ENCODE results near the gene CCDC71L.

Gene CCDC71L

GRCh38 chr7:106671160-106671559, 10.2 kb upstream of the CCDC71L start:
- no peaks in the 10 kb centered on the region for H3K9me3 ChIP-seq (ENCODE audit: insufficient read depth, low read length)
- no peak overlapping the region for H3K4me2 ChIP-seq (ENCODE audit: low read length)
- H3K9ac ChIP-seq (ENCODE audit: low read length): no peak overlapping the region
- no peaks in the 10 kb centered on the region for H3K27me3 ChIP-seq (ENCODE audit: low read depth, low read length)
- no peak for TF ChIP-seq EZH2phosphoT487 (IDR thresholded peaks at IDR 0.05; ENCODE audit: low read depth)
- no peak for TF ChIP-seq CTCF (IDR thresholded peaks at IDR 0.05; ENCODE audit: low read depth, low read length)
- H3K36me3 ChIP-seq (replicated peaks; ENCODE audit: low read depth, low read length): no peaks in the 10 kb centered on the region
- no peak overlapping the region for H3K27ac ChIP-seq (ENCODE audit: low read length)
- H3K4me1 ChIP-seq (ENCODE audit: low read length): no peaks in the 10 kb centered on the region
- H4K20me1 ChIP-seq (ENCODE audit: insufficient read depth, low read length): no peaks in the 10 kb centered on the region
- H2AFZ ChIP-seq (ENCODE audit: low read depth, low read length): no peak overlapping the region
- no peak overlapping the region for H3K4me3 ChIP-seq (ENCODE audit: low read length)
- H3K79me2 ChIP-seq (ENCODE audit: low read length): no peaks in the 10 kb centered on the region

DNA sequence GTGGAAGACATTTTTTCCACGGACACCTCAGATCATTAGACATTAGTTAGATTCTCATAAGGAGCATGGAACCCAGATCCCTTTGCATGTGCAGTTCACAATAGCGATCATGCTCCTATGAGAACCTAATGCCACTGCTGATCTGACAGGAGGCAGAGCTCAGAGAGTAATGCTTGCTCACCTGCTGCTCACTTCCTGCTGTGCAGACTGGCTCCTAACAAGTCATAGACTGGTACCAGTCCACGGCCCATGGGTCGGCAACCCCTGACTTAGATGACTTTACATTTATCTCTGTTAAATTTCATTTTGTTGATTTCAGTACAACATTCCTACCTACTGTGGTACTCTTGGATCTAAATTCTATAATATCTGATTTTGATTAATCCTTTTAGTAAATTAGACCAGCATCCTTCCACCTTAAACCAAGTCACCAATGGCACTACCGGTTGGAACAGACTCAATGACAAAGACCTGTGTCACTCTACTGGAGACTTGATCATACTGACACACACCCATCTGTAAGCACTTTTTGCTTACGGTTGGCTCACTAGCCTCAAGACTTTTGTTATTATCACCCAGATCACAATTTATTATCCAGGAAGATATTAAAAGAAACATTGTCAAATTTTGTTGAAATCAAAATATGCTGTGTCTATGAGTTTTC, 8.0 kb upstream of the CCDC71L start:
- no peak overlapping the region for H3K27ac ChIP-seq (ENCODE audit: low read length)
- H3K9ac ChIP-seq (ENCODE audit: low read length): no peak overlapping the region
- H3K4me2 ChIP-seq (ENCODE audit: low read length): no peak overlapping the region
- no peaks in the 10 kb centered on the region for H3K27me3 ChIP-seq (ENCODE audit: low read depth, low read length)
- no peaks in the 10 kb centered on the region for H3K4me1 ChIP-seq (ENCODE audit: low read length)
- no peak overlapping the region for H2AFZ ChIP-seq (ENCODE audit: low read depth, low read length)
- TF ChIP-seq CTCF (IDR thresholded peaks at IDR 0.05; ENCODE audit: low read depth, low read length) (no peak), EZH2phosphoT487 (IDR thresholded peaks at IDR 0.05; ENCODE audit: low read depth) (no peak)
- no peaks in the 10 kb centered on the region for H3K9me3 ChIP-seq (ENCODE audit: insufficient read depth, low read length)
- no peak overlapping the region for H3K4me3 ChIP-seq (ENCODE audit: low read length)
- H3K36me3 ChIP-seq (replicated peaks; ENCODE audit: low read depth, low read length): no peaks in the 10 kb centered on the region
- H3K79me2 ChIP-seq (ENCODE audit: low read length): no peaks in the 10 kb centered on the region
- no peaks in the 10 kb centered on the region for H4K20me1 ChIP-seq (ENCODE audit: insufficient read depth, low read length)

DNA sequence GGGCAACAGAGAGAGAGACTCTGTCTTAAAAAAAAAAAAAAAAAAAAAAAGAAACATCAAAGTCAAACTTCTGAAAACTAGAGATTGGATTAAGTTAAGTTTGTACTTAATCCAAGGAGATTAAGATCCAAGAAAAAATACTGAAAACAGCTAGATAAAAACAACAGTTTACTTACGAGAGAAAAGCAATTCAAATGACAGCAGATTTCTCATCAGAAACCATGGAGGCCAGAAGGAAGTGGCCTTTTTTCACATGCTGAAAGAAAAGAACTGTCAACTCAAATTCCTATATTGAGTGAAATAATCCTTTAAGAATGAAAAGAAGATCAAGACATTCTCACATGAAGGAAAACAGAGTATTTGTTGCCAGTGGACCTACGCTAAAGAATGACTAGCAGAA, 5.4 kb upstream of the CCDC71L start:
- Histone ChIP-seq H3K9ac (ENCODE audit: low read length) (no peak overlapping the region), H3K27ac (ENCODE audit: low read length) (no peak overlapping the region), H4K20me1 (ENCODE audit: insufficient read depth, low read length) (no peaks in the 10 kb centered on the region), H3K4me2 (ENCODE audit: low read length) (no peak overlapping the region), H2AFZ (ENCODE audit: low read depth, low read length) (no peak overlapping the region), H3K79me2 (ENCODE audit: low read length) (no peaks in the 10 kb centered on the region), H3K4me1 (ENCODE audit: low read length) (peaks cover 2% of the 10 kb centered on the region; the same call in 1 of the 2 replicates), H3K4me3 (ENCODE audit: low read length) (no peak overlapping the region), H3K36me3 (replicated peaks; ENCODE audit: low read depth, low read length) (no peaks in the 10 kb centered on the region), H3K27me3 (ENCODE audit: low read depth, low read length) (no peaks in the 10 kb centered on the region), H3K9me3 (ENCODE audit: insufficient read depth, low read length) (no peaks in the 10 kb centered on the region)
- TF ChIP-seq CTCF (IDR thresholded peaks at IDR 0.05; ENCODE audit: low read depth, low read length) (no peak), EZH2phosphoT487 (IDR thresholded peaks at IDR 0.05; ENCODE audit: low read depth) (no peak)

DNA sequence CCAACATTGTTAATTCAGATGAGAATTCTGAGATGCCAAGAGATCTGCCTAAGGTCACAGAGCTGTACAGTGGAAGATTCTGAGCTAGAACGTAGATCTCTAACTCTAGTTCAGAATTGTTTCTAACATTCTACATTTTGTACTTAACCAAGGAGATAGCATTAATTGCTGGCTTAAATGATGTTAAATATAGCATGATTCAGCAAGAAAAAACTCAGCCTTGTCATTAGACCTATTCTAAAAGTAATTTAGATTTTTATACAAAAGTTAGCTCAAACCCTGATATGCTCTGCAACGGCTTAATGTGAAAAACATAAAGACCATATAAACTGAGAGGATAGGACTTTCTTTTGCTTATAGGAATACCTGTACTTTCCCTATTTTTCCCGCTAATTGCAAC, 3.4 kb upstream of the CCDC71L start:
- peaks cover 3% of the 10 kb centered on the region for H3K36me3 ChIP-seq (replicated peaks; ENCODE audit: low read depth, low read length)
- no peak overlapping the region for H2AFZ ChIP-seq (ENCODE audit: low read depth, low read length)
- H3K4me3 ChIP-seq (ENCODE audit: low read length): no peak overlapping the region
- H3K9me3 ChIP-seq (ENCODE audit: insufficient read depth, low read length): no peaks in the 10 kb centered on the region
- H3K79me2 ChIP-seq (ENCODE audit: low read length): peaks cover 5% of the 10 kb centered on the region
- H3K4me1 ChIP-seq (ENCODE audit: low read length): peaks cover 7% of the 10 kb centered on the region
- H3K9ac ChIP-seq (ENCODE audit: low read length): no peak overlapping the region
- H3K4me2 ChIP-seq (ENCODE audit: low read length): no peak overlapping the region
- H4K20me1 ChIP-seq (ENCODE audit: insufficient read depth, low read length): no peaks in the 10 kb centered on the region
- TF ChIP-seq EZH2phosphoT487 (IDR thresholded peaks at IDR 0.05; ENCODE audit: low read depth) (no peak), CTCF (IDR thresholded peaks at IDR 0.05; ENCODE audit: low read depth, low read length) (no peak)
- H3K27me3 ChIP-seq (ENCODE audit: low read depth, low read length): no peaks in the 10 kb centered on the region
- H3K27ac ChIP-seq (ENCODE audit: low read length): no peak overlapping the region

Data from OCI-LY3 (cell line).